ENCODE measurements around the gene NAALADL2. TPM values are rescaled to one million over a fixed set of nuclear protein-coding genes. Genes with fewer than 3 reads are reported as not detected.

Gene NAALADL2
- total and polyA plus RNA-seq, 2 donors (not counting 1 experiment from before 2014, with no cell fraction given) = not detected

DNA sequence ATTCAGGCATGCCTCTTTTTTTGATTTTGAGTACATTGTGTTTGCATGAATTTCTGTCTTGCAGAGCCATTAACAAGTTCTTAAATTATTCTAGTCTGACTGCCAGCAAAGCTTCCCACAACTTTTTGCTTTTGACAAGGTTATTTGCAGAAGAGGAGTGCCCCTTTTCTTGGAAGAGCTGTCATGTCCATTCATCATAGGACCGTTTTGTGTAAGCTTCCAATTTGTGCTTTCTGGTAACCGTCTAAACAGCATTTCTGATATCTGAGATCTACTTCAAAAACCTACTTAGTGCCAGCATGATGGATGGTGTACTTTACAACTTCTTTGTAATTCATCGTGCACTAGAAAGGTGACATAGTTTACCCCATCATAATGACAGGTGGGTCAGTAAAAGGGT lies 379.7 kb downstream of the NAALADL2 start:
- CTCF ChIA-PET = no interaction called here
- Histone ChIP-seq H3K4me2 (replicated peaks; ENCODE audit: low read depth, low read length, poor library complexity, severe bottlenecking) (no peak overlapping the region), H3K27ac (ENCODE audit: low read length in 2 of 2) (no peak overlapping the region), H3K36me3 (replicated peaks in 1 of 2; ENCODE audit: control extremely low read depth in 1 of 2, control insufficient read depth in 1 of 2, extremely low read depth in 1 of 2, insufficient read depth in 2 of 2, low read length in 1 of 2) (no peaks in the 10 kb centered on the region), H3K27me3 (replicated peaks in 1 of 4; ENCODE audit: control extremely low read depth in 1 of 4, control insufficient read depth in 3 of 4, insufficient read depth in 4 of 4, low read length in 3 of 4) (no peaks in the 10 kb centered on the region), H3K4me1 (ENCODE audit: control insufficient read depth in 2 of 2, insufficient read depth in 2 of 2, low read length in 2 of 2) (no peaks in the 10 kb centered on the region), H3K9me3 (ENCODE audit: control extremely low read depth in 1 of 3, control insufficient read depth in 2 of 3, insufficient read depth in 1 of 3, low read length in 2 of 3) (peaks cover 0 to 3% (median 0%) of the 10 kb centered on the region in 3 donors), H3K79me2 (ENCODE audit: control insufficient read depth, insufficient read depth, low read length) (no peaks in the 10 kb centered on the region), H3K4me3 (ENCODE audit: control extremely low read depth in 1 of 5, extremely low read depth in 1 of 5, insufficient read depth in 1 of 5, low read depth in 2 of 5, low read length in 4 of 5) (no peak overlapping the region), H4K20me1 (ENCODE audit: control insufficient read depth, insufficient read depth, low read length, poor library complexity, severe bottlenecking) (no peaks in the 10 kb centered on the region), H3K9ac (ENCODE audit: low read length) (no peak overlapping the region), H2AFZ (ENCODE audit: insufficient read depth, low read depth, low read length, poor library complexity, severe bottlenecking) (no peak overlapping the region)
- Mint-ChIP-seq H3K4me3 (no peak overlapping the region), H3K4me1 (no peaks in the 10 kb centered on the region), H3K27ac (no peak overlapping the region), H3K27me3 (no peaks in the 10 kb centered on the region), H3K9me3 (ENCODE audit: insufficient read depth) (no peaks in the 10 kb centered on the region)
- no peak for DNase-seq
- POLR2A ChIA-PET = no interaction called here
- no peak for ATAC-seq (ENCODE audit: low read depth)
- WGBS (ENCODE audit: insufficient coverage) = no CpG with 5 or more reads among the region's 3 CpGs
- intact Hi-C loops (cut with micrococcal nuclease) = no loop called here
- no peak for TF ChIP-seq CTCF (IDR thresholded peaks at IDR 0.05)

DNA sequence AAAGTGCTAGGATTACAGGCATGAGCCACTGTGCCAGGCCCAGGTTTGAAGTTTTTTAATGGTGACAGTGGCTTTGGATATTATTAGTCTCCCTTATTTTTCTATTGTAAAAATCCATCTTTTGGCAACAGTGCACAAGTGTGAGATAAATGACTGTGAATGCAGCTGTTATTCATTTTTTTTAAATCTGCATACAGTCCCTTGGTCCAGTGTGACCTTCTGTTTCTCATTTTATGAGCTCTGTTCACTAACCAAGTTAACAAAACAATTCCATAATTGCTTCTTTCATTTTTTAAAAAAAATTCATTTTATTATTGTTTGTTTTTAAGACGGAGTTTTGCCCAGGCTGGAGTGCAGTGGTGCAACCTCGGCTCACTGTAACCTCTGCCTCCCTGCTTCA lies 381.8 kb downstream of the NAALADL2 start:
- Histone ChIP-seq H3K27me3 (replicated peaks in 1 of 4; ENCODE audit: control extremely low read depth in 1 of 4, control insufficient read depth in 3 of 4, insufficient read depth in 4 of 4, low read length in 3 of 4) (no peaks in the 10 kb centered on the region), H3K36me3 (replicated peaks in 1 of 2; ENCODE audit: control extremely low read depth in 1 of 2, control insufficient read depth in 1 of 2, extremely low read depth in 1 of 2, insufficient read depth in 2 of 2, low read length in 1 of 2) (no peaks in the 10 kb centered on the region), H3K9me3 (ENCODE audit: control extremely low read depth in 1 of 3, control insufficient read depth in 2 of 3, insufficient read depth in 1 of 3, low read length in 2 of 3) (peaks cover 0 to 3% (median 1%) of the 10 kb centered on the region in 3 donors), H3K27ac (ENCODE audit: low read length in 2 of 2) (no peak overlapping the region), H3K79me2 (ENCODE audit: control insufficient read depth, insufficient read depth, low read length) (no peaks in the 10 kb centered on the region), H3K4me2 (replicated peaks; ENCODE audit: low read depth, low read length, poor library complexity, severe bottlenecking) (no peak overlapping the region), H4K20me1 (ENCODE audit: control insufficient read depth, insufficient read depth, low read length, poor library complexity, severe bottlenecking) (no peaks in the 10 kb centered on the region), H2AFZ (ENCODE audit: insufficient read depth, low read depth, low read length, poor library complexity, severe bottlenecking) (no peak overlapping the region), H3K4me1 (ENCODE audit: control insufficient read depth in 2 of 2, insufficient read depth in 2 of 2, low read length in 2 of 2) (no peaks in the 10 kb centered on the region), H3K4me3 (ENCODE audit: control extremely low read depth in 1 of 5, extremely low read depth in 1 of 5, insufficient read depth in 1 of 5, low read depth in 2 of 5, low read length in 4 of 5) (no peak overlapping the region), H3K9ac (ENCODE audit: low read length) (no peak overlapping the region)
- no peak for ATAC-seq (ENCODE audit: low read depth)
- no peaks in the 10 kb centered on the region for H3K4me1 Mint-ChIP-seq
- H3K9me3 Mint-ChIP-seq (ENCODE audit: insufficient read depth) = no peaks in the 10 kb centered on the region
- DNase-seq = no peak
- CTCF ChIA-PET = no interaction called here
- no peak for TF ChIP-seq CTCF (IDR thresholded peaks at IDR 0.05)
- TF ChIP-seq EZH2 (IDR thresholded peaks at IDR 0.05; ENCODE audit: borderline replicate concordance, insufficient read depth, low read depth, low read length, poor library complexity, severe bottlenecking) = no peak
- H3K4me3 Mint-ChIP-seq = no peak overlapping the region
- no peaks in the 10 kb centered on the region for H3K27me3 Mint-ChIP-seq
- no peak overlapping the region for H3K27ac Mint-ChIP-seq
- POLR2A ChIA-PET = no interaction called here
- intact Hi-C loops (cut with micrococcal nuclease) = no loop called here
- no CpG with 5 or more reads among the region's 2 CpGs for WGBS (ENCODE audit: insufficient coverage)

Measured in B cell (primary cell).